Endodermal cell (in vitro differentiated cells): Measurements from ENCODE around the gene EIF4A2. TPM values are rescaled to one million over a fixed set of nuclear protein-coding genes. Genes with fewer than 3 reads are reported as not detected.

Experiments used
- DNase-seq: peaks from one replicate; pipeline ENCODE4 v3.0.0-alpha.2; 2017
- H3K27ac ChIP-seq: 2 replicates; pipeline ENCODE4 v1.5.1; 2013; ENCODE audit warnings: mild to moderate bottlenecking, low read depth, low read length, moderate library complexity
- H3K27me3 ChIP-seq: 2 replicates; pipeline ENCODE4 v1.6.1; 2013; ENCODE audit warnings: mild to moderate bottlenecking, low read length, moderate library complexity; ENCODE audit not compliant: insufficient read depth, control insufficient read depth, poor library complexity, severe bottlenecking
- H3K36me3 ChIP-seq: 2 replicates; pipeline ENCODE4 v1.7.0; 2013; ENCODE audit warnings: mild to moderate bottlenecking, low read length, moderate library complexity; ENCODE audit not compliant: control insufficient read depth, insufficient read depth
- H3K4me1 ChIP-seq: one replicate; pipeline ENCODE4 v1.7.0; 2013; ENCODE audit warnings: low read length; ENCODE audit not compliant: control insufficient read depth, insufficient read depth
- H3K4me3 ChIP-seq: 2 replicates; pipeline ENCODE4 v1.5.1; 2013; ENCODE audit warnings: mild to moderate bottlenecking, low read length, moderate library complexity
- H3K9ac ChIP-seq: 2 replicates; pipeline ENCODE4 v1.6.1; 2013; ENCODE audit warnings: mild to moderate bottlenecking, low read length, moderate library complexity; ENCODE audit not compliant: poor library complexity, severe bottlenecking; ENCODE audit errors: extremely low read depth
- H3K9me3 ChIP-seq: 2 replicates; pipeline ENCODE4 v1.6.1; 2013; ENCODE audit warnings: mild to moderate bottlenecking, low read length, moderate library complexity; ENCODE audit not compliant: control insufficient read depth
- H3K27ac Mint-ChIP-seq: 2 replicates; pipeline ENCODE4 v1.8.0; 2020; ENCODE audit warnings: mixed read lengths
- H3K27me3 Mint-ChIP-seq: 2 replicates; pipeline ENCODE4 v1.8.0; 2021; ENCODE audit warnings: mild to moderate bottlenecking, mixed read lengths; ENCODE audit not compliant: insufficient read depth
- H3K36me3 Mint-ChIP-seq: 2 replicates; pipeline ENCODE4 v1.8.0; 2020; ENCODE audit warnings: low read depth, mixed read lengths
- H3K4me1 Mint-ChIP-seq: 2 replicates; pipeline ENCODE4 v1.8.0; 2020; ENCODE audit warnings: mixed read lengths
- H3K4me3 Mint-ChIP-seq: 2 replicates; pipeline ENCODE4 v1.8.0; 2020; ENCODE audit warnings: mild to moderate bottlenecking, moderate library complexity, mixed read lengths
- H3K9me3 Mint-ChIP-seq: 2 replicates; pipeline ENCODE4 v1.8.0; 2020; ENCODE audit warnings: mild to moderate bottlenecking, mixed read lengths
- WGBS, 2 experiments: methylation state at CpG; one replicate each; pipeline versions ENCODE4 v1.1.5 to v1.1.7; 2013; ENCODE audit warnings: missing lambda C conversion rate in 2 of 2, mixed read lengths in 1 of 2; ENCODE audit not compliant: insufficient coverage in 1 of 2, insufficient read length in 1 of 2; 5-methylcytosine and 5-hydroxymethylcytosine counted together
- total RNA-seq, 2 donors: library from RNA; stranded (reverse); fragmentation: NEBNext Ultra II Directional in 1 of 2; extraction: Animal tissue kit (Norgen Biotek cat#: 25700) in 1 of 2; gene quantifications; 2 replicates in 1 of 2; 3 replicates in 1 of 2; pipeline ENCODE4 v1.2.1, GENCODE V29; 2021
- TF ChIP-seq, protein P1 (sequence below): fragments of 200-600 bp; sonication (generic); conservative IDR thresholded peaks from 2 replicates; pipeline ENCODE4 v1.5.0; 2021; ENCODE audit warnings: antibody characterized with exemption, mild to moderate bottlenecking

The EIF4A2 gene
- total RNA-seq, 2 donors from 2014 or later: 329 TPM

DNA sequence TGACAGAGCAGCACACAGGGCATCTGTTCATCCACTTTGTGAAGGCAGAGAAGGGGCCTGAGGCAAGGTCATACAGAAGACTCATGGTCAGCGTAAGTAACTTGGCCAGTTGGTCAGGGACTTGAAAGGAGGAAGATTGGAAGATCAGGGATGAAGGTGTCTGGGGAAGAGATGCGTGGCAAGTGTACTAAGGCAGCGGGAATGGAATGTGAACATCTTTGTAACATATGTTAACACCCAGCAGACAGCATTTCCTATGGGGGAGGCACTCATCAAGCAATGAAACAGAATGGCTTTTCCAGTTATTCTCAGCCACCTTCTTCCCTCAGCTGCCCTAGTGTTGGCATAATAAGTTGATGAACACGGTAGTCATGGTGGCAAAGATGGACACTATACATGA is 30.7 kb downstream of the EIF4A2 start:
- Histone ChIP-seq H3K9me3 (no peaks in the 10 kb centered on the region), H3K36me3 (no peaks in the 10 kb centered on the region), H3K4me3 (no peak overlapping the region), H3K4me1 (no peaks in the 10 kb centered on the region), H3K27me3 (no peaks in the 10 kb centered on the region), H3K9ac (no peak overlapping the region), H3K27ac (no peak overlapping the region)
- Mint-ChIP-seq H3K27me3 (peaks cover 22% of the 10 kb centered on the region), H3K4me1 (peaks cover 6% of the 10 kb centered on the region), H3K4me3 (no peak overlapping the region), H3K36me3 (no peaks in the 10 kb centered on the region), H3K9me3 (peaks cover 11% of the 10 kb centered on the region), H3K27ac (no peak overlapping the region)
- TF ChIP-seq, protein P1, sequence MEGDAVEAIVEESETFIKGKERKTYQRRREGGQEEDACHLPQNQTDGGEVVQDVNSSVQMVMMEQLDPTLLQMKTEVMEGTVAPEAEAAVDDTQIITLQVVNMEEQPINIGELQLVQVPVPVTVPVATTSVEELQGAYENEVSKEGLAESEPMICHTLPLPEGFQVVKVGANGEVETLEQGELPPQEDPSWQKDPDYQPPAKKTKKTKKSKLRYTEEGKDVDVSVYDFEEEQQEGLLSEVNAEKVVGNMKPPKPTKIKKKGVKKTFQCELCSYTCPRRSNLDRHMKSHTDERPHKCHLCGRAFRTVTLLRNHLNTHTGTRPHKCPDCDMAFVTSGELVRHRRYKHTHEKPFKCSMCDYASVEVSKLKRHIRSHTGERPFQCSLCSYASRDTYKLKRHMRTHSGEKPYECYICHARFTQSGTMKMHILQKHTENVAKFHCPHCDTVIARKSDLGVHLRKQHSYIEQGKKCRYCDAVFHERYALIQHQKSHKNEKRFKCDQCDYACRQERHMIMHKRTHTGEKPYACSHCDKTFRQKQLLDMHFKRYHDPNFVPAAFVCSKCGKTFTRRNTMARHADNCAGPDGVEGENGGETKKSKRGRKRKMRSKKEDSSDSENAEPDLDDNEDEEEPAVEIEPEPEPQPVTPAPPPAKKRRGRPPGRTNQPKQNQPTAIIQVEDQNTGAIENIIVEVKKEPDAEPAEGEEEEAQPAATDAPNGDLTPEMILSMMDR: no peak
- 95 to 100% methylated on average over 2 to 4 of the region's 4 CpGs for WGBS, 2 experiments
- no peak for DNase-seq

DNA sequence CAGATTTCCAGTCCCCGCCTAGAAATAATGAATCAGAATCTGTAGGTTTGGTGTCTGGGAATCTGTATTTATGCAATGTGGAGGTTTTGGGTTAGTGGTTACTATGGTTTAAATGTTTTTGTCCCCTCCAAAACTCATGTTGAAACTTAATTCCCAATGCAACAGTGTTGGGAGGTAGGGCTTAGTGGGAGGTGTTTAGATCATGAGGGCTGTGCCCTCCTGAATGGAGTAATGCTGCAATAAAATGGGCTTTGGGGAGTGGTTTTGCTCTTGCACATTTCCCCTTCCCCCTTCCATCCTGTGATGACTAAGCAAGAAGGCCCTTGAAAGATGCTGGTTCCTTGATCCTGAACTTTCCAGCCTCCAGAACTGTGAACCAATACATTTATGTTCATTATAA is 32.1 kb downstream of the EIF4A2 start:
- Mint-ChIP-seq H3K36me3 (no peaks in the 10 kb centered on the region), H3K9me3 (peaks cover 11% of the 10 kb centered on the region), H3K27me3 (peaks cover 21% of the 10 kb centered on the region), H3K4me3 (no peak overlapping the region), H3K27ac (no peak overlapping the region), H3K4me1 (peaks cover 6% of the 10 kb centered on the region)
- WGBS, 2 experiments: 94% methylated on average over 1 of the region's 1 CpG; no CpG with 5 or more reads in 1 of the 2 experiments
- Histone ChIP-seq H3K4me3 (no peak overlapping the region), H3K27me3 (no peaks in the 10 kb centered on the region), H3K27ac (no peak overlapping the region), H3K9me3 (no peaks in the 10 kb centered on the region), H3K9ac (no peak overlapping the region), H3K36me3 (no peaks in the 10 kb centered on the region), H3K4me1 (no peaks in the 10 kb centered on the region)
- TF ChIP-seq, protein P1: no peak
- no peak for DNase-seq

DNA sequence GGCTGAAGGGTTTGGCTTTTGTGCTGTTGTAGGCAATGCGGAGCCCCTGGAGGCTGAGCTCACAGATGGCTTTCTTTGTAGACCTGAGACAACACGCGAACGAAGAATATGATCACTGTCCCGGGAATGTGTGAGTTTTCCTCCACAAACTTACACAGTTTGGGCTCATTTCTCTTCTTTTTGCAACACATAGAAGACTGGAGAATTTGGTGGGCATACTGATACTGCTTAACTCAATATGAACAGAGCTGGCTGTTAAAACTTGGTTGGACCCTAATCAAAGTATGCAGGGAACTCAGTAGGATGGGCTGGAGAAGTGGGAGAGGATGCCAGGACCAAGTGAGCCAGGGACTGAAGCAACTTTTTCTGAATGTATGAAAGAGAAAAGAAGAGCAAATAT is 35.1 kb downstream of the EIF4A2 start:
- Mint-ChIP-seq H3K9me3 (no peaks in the 10 kb centered on the region), H3K27ac (no peak overlapping the region), H3K36me3 (no peaks in the 10 kb centered on the region), H3K27me3 (peaks cover 9% of the 10 kb centered on the region), H3K4me1 (peaks cover 6% of the 10 kb centered on the region), H3K4me3 (no peak overlapping the region)
- Histone ChIP-seq H3K4me1 (no peaks in the 10 kb centered on the region), H3K27ac (no peak overlapping the region), H3K4me3 (no peak overlapping the region), H3K9ac (no peak overlapping the region), H3K9me3 (no peaks in the 10 kb centered on the region), H3K36me3 (no peaks in the 10 kb centered on the region), H3K27me3 (no peaks in the 10 kb centered on the region)
- TF ChIP-seq, protein P1: no peak
- 91 to 95% methylated on average over 5 of the region's 5 CpGs for WGBS, 2 experiments
- no peak for DNase-seq
